Tibial nerve (tissue), 4 donors: ENCODE data around the gene DNAI2. TPM values are rescaled to one million over a fixed set of nuclear protein-coding genes. Genes with fewer than 3 reads are reported as not detected.

ENCODE experiments used
- DNase-seq, 2 donors: peaks; one replicate each; pipeline ENCODE4 v3.0.0-alpha.2; 2019; ENCODE audit warnings: low spot score in 2 of 2
- H3K27ac ChIP-seq, 4 donors: fragments of 200-600 bp; sonication (generic) in 3 of 4; one replicate each; pipeline ENCODE4 v1.5.1; 2017 to 2019; ENCODE audit warnings: mild to moderate bottlenecking in 1 of 4
- H3K27me3 ChIP-seq, 2 donors: fragments of 200-600 bp; sonication (generic) in 1 of 2; one replicate each; pipeline versions ENCODE4 v1.5.1 to v1.6.0; 2017 to 2019
- H3K36me3 ChIP-seq, 3 donors: fragments of 200-600 bp; sonication (generic); one replicate each; pipeline ENCODE4 v1.5.1; 2018 to 2019
- H3K4me1 ChIP-seq, 4 donors: fragments of 200-600 bp; sonication (generic) in 3 of 4; one replicate each; pipeline ENCODE4 v1.5.1; 2017 to 2019
- H3K4me3 ChIP-seq, 4 donors: fragments of 200-600 bp; sonication (generic) in 3 of 4; one replicate each; pipeline ENCODE4 v1.5.1; 2017 to 2019; ENCODE audit warnings: mild to moderate bottlenecking in 1 of 4, moderate library complexity in 1 of 4
- H3K9me3 ChIP-seq, 4 donors: fragments of 200-600 bp; sonication (generic) in 3 of 4; one replicate each; pipeline ENCODE4 v1.5.1; 2017 to 2019
- EP300 ChIP-seq, 2 donors: sonication (generic); formaldehyde crosslinking; IDR thresholded peaks; one replicate each; pipeline ENCODE4 v1.6.1; 2017; ENCODE audit warnings: antibody characterized with exemption in 2 of 2, mild to moderate bottlenecking in 1 of 2
- POLR2A ChIP-seq, 2 donors: fragments of 450-650 bp; IDR thresholded peaks; one replicate each; pipeline ENCODE4 v1.6.1; 2017; ENCODE audit warnings: antibody characterized with exemption in 2 of 2, mild to moderate bottlenecking in 2 of 2, moderate library complexity in 2 of 2
- WGBS, 2 donors: methylation state at CpG; one replicate each; pipeline ENCODE4 v1.1.5; 2018; 5-methylcytosine and 5-hydroxymethylcytosine counted together
- total RNA-seq, 4 donors: library from RNA; depleted of rRNA; stranded (reverse); fragments of >200 nt; gene quantifications; one replicate each; pipeline ENCODE4 v1.1.0, GENCODE V29; 2016
- TF ChIP-seq, protein P1 (sequence below), 5 experiments: fragments of 200-600 bp in 3 of 5; fragments of 450-650 bp in 2 of 5; sonication (generic) in 3 of 5; IDR thresholded peaks; one replicate each; pipeline ENCODE4 v1.5.1; 2016 to 2019; ENCODE audit warnings: antibody characterized with exemption in 5 of 5, mild to moderate bottlenecking in 3 of 5, moderate library complexity in 2 of 5

The DNAI2 gene
- total RNA-seq, 4 donors from 2014 or later: 0.60 TPM; not detected in 3

DNA sequence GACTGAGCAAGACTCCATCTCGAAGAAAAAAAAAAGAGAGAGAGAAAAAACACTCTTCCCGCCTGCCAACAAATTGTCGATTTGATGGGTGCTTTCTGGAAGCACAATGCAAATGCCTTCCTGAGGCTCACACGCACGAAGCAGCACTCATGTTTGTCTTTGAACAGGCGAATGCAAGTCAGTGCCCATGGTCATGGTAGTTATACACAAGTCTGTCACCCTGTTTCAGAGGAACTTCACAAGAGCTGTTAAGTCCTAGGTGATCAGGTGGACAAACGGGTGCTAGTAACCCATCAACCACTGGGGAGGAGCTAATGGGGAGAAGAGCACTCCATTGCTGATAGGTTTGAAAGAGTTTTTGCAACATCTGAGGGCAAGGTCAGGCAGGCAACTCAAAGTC, 6.5 kb upstream of the DNAI2 start:
- TF ChIP-seq, protein P1, sequence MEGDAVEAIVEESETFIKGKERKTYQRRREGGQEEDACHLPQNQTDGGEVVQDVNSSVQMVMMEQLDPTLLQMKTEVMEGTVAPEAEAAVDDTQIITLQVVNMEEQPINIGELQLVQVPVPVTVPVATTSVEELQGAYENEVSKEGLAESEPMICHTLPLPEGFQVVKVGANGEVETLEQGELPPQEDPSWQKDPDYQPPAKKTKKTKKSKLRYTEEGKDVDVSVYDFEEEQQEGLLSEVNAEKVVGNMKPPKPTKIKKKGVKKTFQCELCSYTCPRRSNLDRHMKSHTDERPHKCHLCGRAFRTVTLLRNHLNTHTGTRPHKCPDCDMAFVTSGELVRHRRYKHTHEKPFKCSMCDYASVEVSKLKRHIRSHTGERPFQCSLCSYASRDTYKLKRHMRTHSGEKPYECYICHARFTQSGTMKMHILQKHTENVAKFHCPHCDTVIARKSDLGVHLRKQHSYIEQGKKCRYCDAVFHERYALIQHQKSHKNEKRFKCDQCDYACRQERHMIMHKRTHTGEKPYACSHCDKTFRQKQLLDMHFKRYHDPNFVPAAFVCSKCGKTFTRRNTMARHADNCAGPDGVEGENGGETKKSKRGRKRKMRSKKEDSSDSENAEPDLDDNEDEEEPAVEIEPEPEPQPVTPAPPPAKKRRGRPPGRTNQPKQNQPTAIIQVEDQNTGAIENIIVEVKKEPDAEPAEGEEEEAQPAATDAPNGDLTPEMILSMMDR (IDR thresholded peaks at IDR 0.05): no peak
- no peak for TF ChIP-seq EP300 (IDR thresholded peaks at IDR 0.05)

DNA sequence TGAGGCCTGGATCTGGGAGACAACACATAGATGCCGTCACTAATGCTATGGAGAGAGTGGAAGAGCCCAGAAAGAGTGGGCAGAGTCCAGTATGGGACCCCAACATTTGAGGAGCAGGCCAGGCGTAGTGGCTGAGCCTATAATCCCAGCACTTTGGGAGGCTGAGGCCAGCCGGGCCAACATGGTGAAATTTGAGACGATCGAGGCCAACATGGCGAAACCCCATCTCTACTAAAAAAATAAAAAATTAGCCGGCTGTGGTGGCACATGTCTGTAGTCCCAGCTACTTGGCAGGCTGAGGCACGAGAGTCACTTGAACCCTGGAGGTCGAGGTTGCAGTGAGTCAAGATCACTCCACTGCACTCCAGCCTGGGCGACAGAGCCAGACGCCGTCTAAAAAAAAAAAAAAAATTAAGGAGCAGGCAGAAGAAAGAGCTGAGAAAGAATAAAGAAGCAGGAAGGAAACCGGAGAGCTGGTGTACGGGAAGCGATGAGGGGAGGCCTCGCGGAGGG, 6.0 kb upstream of the DNAI2 start:
- Histone ChIP-seq H3K27ac (no peak overlapping the region), H3K36me3 (no peaks in the 10 kb centered on the region), H3K27me3 (peaks cover 0 to 9% of the 10 kb centered on the region in 2 donors), H3K4me3 (no peak overlapping the region), H3K9me3 (no peaks in the 10 kb centered on the region), H3K4me1 (peaks cover 0 to 22% (median 11%) of the 10 kb centered on the region in 4 donors)
- no peak for TF ChIP-seq POLR2A (IDR thresholded peaks at IDR 0.05)
- TF ChIP-seq, protein P1 (IDR thresholded peaks at IDR 0.05): no peak
- no peak for TF ChIP-seq EP300 (IDR thresholded peaks at IDR 0.05)
- WGBS, 2 donors: 50 to 65% methylated on average over 17 of the region's 17 CpGs
- no peak for DNase-seq

More for the DNA sequence above, 6.5 kb upstream of the DNAI2 start:
- Histone ChIP-seq H3K27ac (no peak overlapping the region), H3K36me3 (no peaks in the 10 kb centered on the region), H3K27me3 (peaks cover 0 to 9% of the 10 kb centered on the region in 2 donors), H3K4me3 (no peak overlapping the region), H3K4me1 (peaks cover 0 to 17% (median 7%) of the 10 kb centered on the region in 4 donors), H3K9me3 (no peaks in the 10 kb centered on the region)
- WGBS, 2 donors: 94 to 97% methylated on average over 7 of the region's 7 CpGs
- no peak for DNase-seq

DNA sequence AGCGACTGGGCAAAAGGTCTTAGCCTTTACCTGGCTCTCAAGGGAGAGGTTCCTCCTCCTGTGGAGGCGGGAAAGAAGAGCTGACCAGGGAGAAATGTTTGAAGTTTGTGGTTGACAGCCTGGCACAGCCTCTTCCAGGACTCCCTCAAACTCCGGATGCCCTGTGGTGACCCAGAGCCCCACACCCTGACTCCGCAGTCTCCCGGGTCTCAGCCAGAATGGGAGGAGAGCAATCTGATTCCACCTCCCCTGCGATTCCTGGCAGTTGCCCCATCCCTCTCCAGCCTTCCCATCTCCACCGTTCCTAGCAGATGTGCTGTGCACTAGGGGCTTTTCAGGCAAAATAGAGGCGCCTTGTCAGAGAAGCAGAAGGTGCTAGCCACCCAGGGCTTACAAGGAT, 5.5 kb upstream of the DNAI2 start:
- Histone ChIP-seq H3K9me3 (no peaks in the 10 kb centered on the region), H3K27me3 (peaks cover 0 to 9% of the 10 kb centered on the region in 2 donors), H3K4me1 (peaks cover 0 to 25% (median 13%) of the 10 kb centered on the region in 4 donors), H3K4me3 (no peak overlapping the region), H3K36me3 (no peaks in the 10 kb centered on the region), H3K27ac (no peak overlapping the region)
- TF ChIP-seq, protein P1 (IDR thresholded peaks at IDR 0.05): no peak
- TF ChIP-seq POLR2A (IDR thresholded peaks at IDR 0.05): no peak
- TF ChIP-seq EP300 (IDR thresholded peaks at IDR 0.05): no peak
- DNase-seq: no peak
- WGBS, 2 donors: 50 to 53% methylated on average over 8 of the region's 8 CpGs

DNA sequence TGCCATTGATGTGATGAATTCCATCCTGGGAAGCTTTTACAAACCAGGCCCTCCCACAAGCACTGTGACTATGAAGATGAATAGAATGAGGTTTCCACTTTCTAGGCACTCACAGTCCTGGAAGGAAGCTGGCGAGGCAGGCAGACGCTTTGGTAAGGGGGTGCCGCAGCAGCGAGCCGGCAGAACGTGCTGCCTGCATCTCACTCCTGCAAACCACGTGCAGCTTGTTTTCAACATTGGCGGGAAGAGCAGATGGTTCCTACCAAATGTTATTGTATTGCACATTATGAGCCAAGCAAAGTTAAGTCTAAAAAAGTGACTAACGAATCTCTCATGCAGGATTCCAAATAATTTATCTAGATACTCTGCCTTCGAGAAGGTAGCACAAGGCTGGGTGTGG, 3.7 kb upstream of the DNAI2 start:
- H3K27ac ChIP-seq: no peak overlapping the region
- peaks cover 0 to 42% (median 23%) of the 10 kb centered on the region in 4 donors for H3K4me1 ChIP-seq
- no peak overlapping the region for H3K4me3 ChIP-seq
- no peaks in the 10 kb centered on the region for H3K36me3 ChIP-seq
- TF ChIP-seq EP300 (IDR thresholded peaks at IDR 0.05): no peak
- TF ChIP-seq POLR2A (IDR thresholded peaks at IDR 0.05): no peak
- TF ChIP-seq, protein P1 (IDR thresholded peaks at IDR 0.05): no peak
- 52 to 74% methylated on average over 10 of the region's 10 CpGs for WGBS, 2 donors
- peaks cover 0 to 9% of the 10 kb centered on the region in 2 donors for H3K27me3 ChIP-seq
- H3K9me3 ChIP-seq: no peaks in the 10 kb centered on the region
- DNase-seq: no peak

DNA sequence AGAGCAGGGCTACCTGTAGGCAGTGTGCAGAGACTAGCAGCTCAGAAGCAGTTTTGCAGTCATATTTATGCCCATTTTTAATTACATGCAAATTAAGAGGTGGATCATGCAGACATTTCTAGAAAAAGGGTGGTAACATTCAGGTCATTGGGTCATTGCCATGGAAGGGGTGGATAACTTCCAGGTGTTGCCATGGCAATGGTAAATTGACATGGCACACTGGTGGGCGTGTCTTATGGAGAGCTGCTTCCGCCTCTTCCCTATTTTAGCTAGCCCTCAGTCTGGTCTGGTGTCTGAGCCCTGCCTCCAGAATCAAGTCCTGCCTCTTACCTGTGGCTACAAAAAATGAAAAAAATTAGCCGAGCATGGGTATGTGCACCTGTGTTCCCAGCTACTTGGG, 2.8 kb upstream of the DNAI2 start:
- no peak for DNase-seq
- Histone ChIP-seq H3K9me3 (no peaks in the 10 kb centered on the region), H3K27me3 (peaks cover 0 to 9% of the 10 kb centered on the region in 2 donors), H3K4me3 (no peak overlapping the region), H3K27ac (peak overlapping the region in 2 of 4 donors; percentile 49 to 76), H3K36me3 (no peaks in the 10 kb centered on the region), H3K4me1 (peaks cover 0 to 52% (median 30%) of the 10 kb centered on the region in 4 donors)
- TF ChIP-seq EP300 (IDR thresholded peaks at IDR 0.05): no peak
- no peak for TF ChIP-seq POLR2A (IDR thresholded peaks at IDR 0.05)
- TF ChIP-seq, protein P1 (IDR thresholded peaks at IDR 0.05): no peak
- WGBS, 2 donors: 82 to 88% methylated on average over 3 of the region's 3 CpGs
